Pancreas (tissue), 10 donors: Measurements from ENCODE around the gene ST6GALNAC5. TPM values are rescaled to one million over a fixed set of nuclear protein-coding genes. Genes with fewer than 3 reads are reported as not detected.
A peak's percentile ranks its signal among the peaks of the same experiment; 100 is the strongest.

Experiments used
- ATAC-seq, 4 donors: fragments of 200-7000 bp; cut with Tn5 transposase; one replicate each; pipeline versions ENCODE4 v1.8.0 to v1.9.1; 2020; ENCODE audit warnings: mild to moderate bottlenecking in 4 of 4, moderate library complexity in 4 of 4
- DNase-seq, 6 donors: peaks; one replicate each; pipeline ENCODE4 v3.0.0-alpha.2; 2020
- FAIRE-seq: peaks from 2 replicates; lab custom pipeline; 2012; peaks lifted over from hg19 to GRCh38; lab: Jason Lieb, UNC
- H3K27ac ChIP-seq, 4 donors: fragments of 200-600 bp; sonication (generic); 1 replicate in 3 of 4; 2 replicates in 1 of 4; pipeline versions ENCODE4 v1.5.0 to v1.8.0; 2020
- H3K27me3 ChIP-seq, 4 donors: fragments of 200-600 bp; one replicate each; pipeline ENCODE4 v1.8.0; 2021
- H3K36me3 ChIP-seq, 3 donors: fragments of 200-600 bp; sonication (generic) in 1 of 3; one replicate each; pipeline versions ENCODE4 v1.5.0 to v1.8.0; 2020 to 2021
- H3K4me1 ChIP-seq, 3 donors: fragments of 200-600 bp; one replicate each; pipeline ENCODE4 v1.8.0; 2021
- H3K4me3 ChIP-seq, 4 donors: fragments of 200-600 bp; sonication (generic) in 2 of 4; one replicate each; pipeline versions ENCODE4 v1.5.0 to v1.8.0; 2020 to 2021
- H3K9me3 ChIP-seq, 4 donors: fragments of 200-600 bp; one replicate each; pipeline ENCODE4 v1.8.0; 2021
- CTCF ChIP-seq, 4 donors: fragments of 200-600 bp; sonication (generic) in 3 of 4; IDR thresholded peaks; one replicate each; pipeline versions ENCODE4 v1.5.0 to v1.8.0; 2021; ENCODE audit warnings: antibody characterized with exemption in 4 of 4
- WGBS, 2 donors: extraction: QIAGEN DNeasy Blood & Tissue Kit; methylation state at CpG; one replicate each; pipeline ENCODE4 v1.1.7; 2013; 5-methylcytosine and 5-hydroxymethylcytosine counted together
- intact Hi-C, 3 donors: fragments of 100-400 bp; cut with DNase I; formaldehyde crosslinking; loops; one replicate each; pipeline versions ENCODE4 v1.11.1 to v1.14.2; 2022
- polyA plus RNA-seq, 2 donors: library from polyadenylated mRNA; stranded (reverse); fragments of 200-250 nt; gene quantifications; one replicate each; pipeline ENCODE4 v1.2.3, GENCODE V29; 2013
- total RNA-seq, 6 donors: library from RNA; stranded (reverse); fragmentation: NEBNext Ultra II Directional in 4 of 6; extraction: Animal tissue kit (Norgen Biotek cat#: 25700) in 4 of 6; gene quantifications; one replicate each; pipeline versions ENCODE4 v1.2.1 to v1.2.4, GENCODE V29; 2021 to 2023
- donor health status: healthy with polysubstance abuse.
- donor health status: DM: no; HTN: no; CAD: no; lungs with moderate emphysema.
- donor health status: DM: no; HTN: no; CAD: no.
- donor health status: control.
- donor health status: control.
- donor health status: Bipolar disorder and iron deficiency.
- donor health status: DM: yes; HTN: yes; CAD: no.
- donor health status: DM: no; HTN: no; CAD: no.
- donor health status: DM: no; HTN: no; CAD: no.
- donor health status: DM: yes; HTN: yes; CAD: no.

The ST6GALNAC5 gene
- total and polyA plus RNA-seq, 8 donors, result 0.20 to 3.1 (median 0.55) TPM

GRCh38 chr1:77060000-77060399, 192.7 kb downstream of the ST6GALNAC5 start:
- no peak for FAIRE-seq
- ATAC-seq, result peak in 1 of 4 donors; percentile 41
- no peak overlapping the region for H3K4me3 ChIP-seq

GRCh38 chr1:77061162-77061561, 193.9 kb downstream of the ST6GALNAC5 start:
- DNase-seq (no peak), FAIRE-seq (no peak), ATAC-seq (peak in 2 of 4 donors; percentile 30 to 35)
- H3K4me3 ChIP-seq, result no peak overlapping the region
- no peaks in the 10 kb centered on the region for H3K9me3 ChIP-seq
- 24 to 25% methylated on average over 3 of the region's 3 CpGs for WGBS, 2 donors
- no peak for TF ChIP-seq CTCF (IDR thresholded peaks at IDR 0.05)
- H3K27me3 ChIP-seq, result no peaks in the 10 kb centered on the region
- no peaks in the 10 kb centered on the region for H3K4me1 ChIP-seq
- intact Hi-C loops, result no loop called here
- H3K27ac ChIP-seq, result no peak overlapping the region
- no peaks in the 10 kb centered on the region for H3K36me3 ChIP-seq

More at GRCh38 chr1:77060000-77060399, 192.7 kb downstream of the ST6GALNAC5 start:
- Histone ChIP-seq H3K27ac (no peak overlapping the region), H3K9me3 (no peaks in the 10 kb centered on the region), H3K27me3 (no peaks in the 10 kb centered on the region), H3K36me3 (no peaks in the 10 kb centered on the region), H3K4me1 (no peaks in the 10 kb centered on the region)
- intact Hi-C loops, result no loop called here
- WGBS, 2 donors, result 34 to 36% methylated on average over 5 of the region's 5 CpGs
- DNase-seq, result no peak
- TF ChIP-seq CTCF (IDR thresholded peaks at IDR 0.05), result no peak

GRCh38 chr1:77063118-77063517, 195.8 kb downstream of the ST6GALNAC5 start:
- DNase-seq, result no peak
- intact Hi-C loops, result no loop called here
- ATAC-seq, result no peak
- no peak overlapping the region for H3K4me3 ChIP-seq
- FAIRE-seq, result no peak
- no peak overlapping the region for H3K27ac ChIP-seq
- no peaks in the 10 kb centered on the region for H3K4me1 ChIP-seq
- H3K27me3 ChIP-seq, result no peaks in the 10 kb centered on the region
- WGBS, 2 donors, result 42 to 45% methylated on average over 4 of the region's 4 CpGs
- TF ChIP-seq CTCF (IDR thresholded peaks at IDR 0.05), result no peak
- no peaks in the 10 kb centered on the region for H3K9me3 ChIP-seq
- no peaks in the 10 kb centered on the region for H3K36me3 ChIP-seq

- Histone ChIP-seq H3K36me3 (no peaks in the 10 kb centered on the region), H3K27ac (no peak overlapping the region), H3K4me3 (no peak overlapping the region), H3K27me3 (no peaks in the 10 kb centered on the region), H3K4me1 (no peaks in the 10 kb centered on the region), H3K9me3 (no peaks in the 10 kb centered on the region)
- intact Hi-C loops, result no loop called here
- FAIRE-seq, result no peak
- TF ChIP-seq CTCF (IDR thresholded peaks at IDR 0.05), result no peak
- DNase-seq, result no peak
- ATAC-seq, result no peak
- WGBS, 2 donors, result 62 to 90% methylated on average over 2 of the region's 2 CpGs
Measured at GRCh38 chr1:77064246-77064645, 197.0 kb downstream of the ST6GALNAC5 start.

GRCh38 chr1:77065693-77066342, 198.5 kb downstream of the ST6GALNAC5 start:
- intact Hi-C loops, result no loop called here
- Histone ChIP-seq H3K4me1 (no peaks in the 10 kb centered on the region), H3K4me3 (no peak overlapping the region), H3K36me3 (no peaks in the 10 kb centered on the region), H3K9me3 (no peaks in the 10 kb centered on the region), H3K27me3 (no peaks in the 10 kb centered on the region), H3K27ac (no peak overlapping the region)
- WGBS, 2 donors, result 50 to 55% methylated on average over 7 of the region's 7 CpGs
- FAIRE-seq (no peak), DNase-seq (no peak), ATAC-seq (peak in 2 of 4 donors; percentile 46 to 67)
- no peak for TF ChIP-seq CTCF (IDR thresholded peaks at IDR 0.05)
